ENCODE data around the gene FOXJ1. TPM values are rescaled to one million over a fixed set of nuclear protein-coding genes. Genes with fewer than 3 reads are reported as not detected.
"Not testable (repeated sequence)": the region's sequence is repeated elsewhere in the genome, so short reads cannot be mapped to it uniquely, and the experiment has no call there.

Gene FOXJ1
- total RNA-seq, 1 experiment from 2014 or later: 0.28 TPM

DNA sequence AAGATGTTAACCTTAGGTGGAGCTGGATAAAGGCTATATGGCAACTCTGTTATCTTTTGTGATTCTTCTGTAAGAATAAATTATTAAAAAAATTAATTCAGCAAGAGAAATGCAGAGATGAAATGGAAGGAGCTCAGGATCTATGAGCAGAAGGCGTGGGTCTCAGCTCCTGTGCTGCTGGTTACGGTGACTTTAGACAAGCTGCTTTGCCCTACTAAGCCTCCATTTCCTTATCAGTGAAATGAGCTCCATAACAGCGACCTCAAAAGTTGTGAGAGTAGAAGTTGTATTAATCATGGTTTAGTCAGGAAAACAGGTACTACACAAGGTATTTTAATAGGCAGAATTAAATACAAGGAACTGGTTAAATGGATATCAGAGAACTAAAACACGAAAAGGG is 48.2 kb upstream of the FOXJ1 start:
- POLR2A ChIA-PET: no interaction called here
- H3K4me1 ChIP-seq (ENCODE audit: control insufficient read depth, insufficient read depth, low read length): no peaks in the 10 kb centered on the region
- ATAC-seq (no peak), DNase-seq (ENCODE audit: low read depth, low spot score) (no peak)
- no peak overlapping the region for H3K27ac ChIP-seq (ENCODE audit: low read length)
- in situ Hi-C loops (cut with HindIII; ENCODE audit: low pct_unique_long_range_greater_than_20kb, low sequenced_read_pairs): no loop called here
- CTCF ChIA-PET: no interaction called here
- BruUV-seq (replicated peaks): no TSS peak
- no peaks in the 10 kb centered on the region for H3K36me3 ChIP-seq (ENCODE audit: control insufficient read depth, insufficient read depth, low read length)
- intact Hi-C loops (cut with micrococcal nuclease; ENCODE audit: unreplicated experiment): no loop called here
- no peaks in the 10 kb centered on the region for H3K9me3 ChIP-seq (ENCODE audit: control insufficient read depth, insufficient read depth, low read depth, low read length)
- TF ChIP-seq, protein P1, sequence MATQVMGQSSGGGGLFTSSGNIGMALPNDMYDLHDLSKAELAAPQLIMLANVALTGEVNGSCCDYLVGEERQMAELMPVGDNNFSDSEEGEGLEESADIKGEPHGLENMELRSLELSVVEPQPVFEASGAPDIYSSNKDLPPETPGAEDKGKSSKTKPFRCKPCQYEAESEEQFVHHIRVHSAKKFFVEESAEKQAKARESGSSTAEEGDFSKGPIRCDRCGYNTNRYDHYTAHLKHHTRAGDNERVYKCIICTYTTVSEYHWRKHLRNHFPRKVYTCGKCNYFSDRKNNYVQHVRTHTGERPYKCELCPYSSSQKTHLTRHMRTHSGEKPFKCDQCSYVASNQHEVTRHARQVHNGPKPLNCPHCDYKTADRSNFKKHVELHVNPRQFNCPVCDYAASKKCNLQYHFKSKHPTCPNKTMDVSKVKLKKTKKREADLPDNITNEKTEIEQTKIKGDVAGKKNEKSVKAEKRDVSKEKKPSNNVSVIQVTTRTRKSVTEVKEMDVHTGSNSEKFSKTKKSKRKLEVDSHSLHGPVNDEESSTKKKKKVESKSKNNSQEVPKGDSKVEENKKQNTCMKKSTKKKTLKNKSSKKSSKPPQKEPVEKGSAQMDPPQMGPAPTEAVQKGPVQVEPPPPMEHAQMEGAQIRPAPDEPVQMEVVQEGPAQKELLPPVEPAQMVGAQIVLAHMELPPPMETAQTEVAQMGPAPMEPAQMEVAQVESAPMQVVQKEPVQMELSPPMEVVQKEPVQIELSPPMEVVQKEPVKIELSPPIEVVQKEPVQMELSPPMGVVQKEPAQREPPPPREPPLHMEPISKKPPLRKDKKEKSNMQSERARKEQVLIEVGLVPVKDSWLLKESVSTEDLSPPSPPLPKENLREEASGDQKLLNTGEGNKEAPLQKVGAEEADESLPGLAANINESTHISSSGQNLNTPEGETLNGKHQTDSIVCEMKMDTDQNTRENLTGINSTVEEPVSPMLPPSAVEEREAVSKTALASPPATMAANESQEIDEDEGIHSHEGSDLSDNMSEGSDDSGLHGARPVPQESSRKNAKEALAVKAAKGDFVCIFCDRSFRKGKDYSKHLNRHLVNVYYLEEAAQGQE (IDR thresholded peaks at IDR 0.05; ENCODE audit: insufficient read depth in 1 of 2, low read depth in 2 of 2, low read length in 1 of 2): no peak
- TF ChIP-seq SIN3A (IDR thresholded peaks at IDR 0.05; ENCODE audit: borderline replicate concordance, insufficient read depth, low read depth, low read length): no peak
- no peak overlapping the region for H3K4me3 ChIP-seq (ENCODE audit: low read depth in 2 of 2, low read length in 2 of 2)
- H3K27me3 ChIP-seq (ENCODE audit: control insufficient read depth, insufficient read depth, low read length): no peaks in the 10 kb centered on the region

DNA sequence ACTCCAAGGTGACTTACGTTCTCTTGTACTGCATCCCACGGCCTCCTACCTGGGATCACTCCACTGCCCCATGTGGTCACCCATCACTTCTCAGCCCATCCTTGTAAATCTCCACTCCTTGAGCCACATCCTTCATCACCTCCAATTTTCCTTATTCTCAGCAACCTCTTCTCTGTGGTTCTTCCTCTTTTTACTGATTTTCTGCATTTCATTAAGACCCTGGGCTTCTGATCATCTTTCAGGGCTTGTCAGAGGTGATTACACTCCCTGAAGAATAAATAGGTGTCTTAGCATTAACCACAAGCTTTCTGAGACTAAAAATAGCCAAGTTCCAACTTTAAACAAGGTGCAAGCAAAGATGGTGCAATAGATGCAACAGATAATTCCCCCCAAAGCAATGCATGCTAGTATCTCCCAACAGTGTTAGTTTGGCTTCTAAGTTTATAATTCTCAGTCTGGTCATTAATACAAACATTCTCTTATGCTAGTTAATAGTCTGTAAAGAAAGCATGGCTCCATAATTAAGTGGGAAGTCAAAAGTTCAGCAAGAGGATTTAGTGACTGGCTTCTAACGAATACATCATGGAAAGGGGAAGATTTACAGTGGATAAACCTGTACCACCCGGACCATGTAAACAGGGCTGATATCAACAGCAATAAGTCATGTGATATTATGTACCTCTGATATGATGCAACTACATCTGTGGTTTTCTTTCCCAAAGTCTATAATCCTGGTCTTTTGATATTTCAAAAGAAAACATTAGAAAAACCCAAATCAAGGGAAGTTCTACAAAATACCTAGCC is 47.4 kb upstream of the FOXJ1 start:
- no peaks in the 10 kb centered on the region for H3K9me3 ChIP-seq (ENCODE audit: control insufficient read depth, insufficient read depth, low read depth, low read length)
- DNase-seq (ENCODE audit: low read depth, low spot score): no peak
- no peaks in the 10 kb centered on the region for H3K4me1 ChIP-seq (ENCODE audit: control insufficient read depth, insufficient read depth, low read length)
- no peaks in the 10 kb centered on the region for H3K36me3 ChIP-seq (ENCODE audit: control insufficient read depth, insufficient read depth, low read length)
- intact Hi-C loops (cut with micrococcal nuclease; ENCODE audit: unreplicated experiment) (no loop called here), in situ Hi-C loops (cut with HindIII; ENCODE audit: low pct_unique_long_range_greater_than_20kb, low sequenced_read_pairs) (no loop called here)
- no TSS peak for BruUV-seq (replicated peaks)
- H3K27ac ChIP-seq (ENCODE audit: low read length): no peak overlapping the region
- no peaks in the 10 kb centered on the region for H3K27me3 ChIP-seq (ENCODE audit: control insufficient read depth, insufficient read depth, low read length)
- ChIA-PET CTCF (no interaction called here), POLR2A (no interaction called here)
- H3K4me3 ChIP-seq (ENCODE audit: low read depth in 2 of 2, low read length in 2 of 2): no peak overlapping the region
- no peak for ATAC-seq
- TF ChIP-seq TCF7L2 (IDR thresholded peaks at IDR 0.05; ENCODE audit: low read depth, low read length): no peak
- no peak for TF ChIP-seq SIN3A (IDR thresholded peaks at IDR 0.05; ENCODE audit: borderline replicate concordance, insufficient read depth, low read depth, low read length)
- TF ChIP-seq, protein P2, sequence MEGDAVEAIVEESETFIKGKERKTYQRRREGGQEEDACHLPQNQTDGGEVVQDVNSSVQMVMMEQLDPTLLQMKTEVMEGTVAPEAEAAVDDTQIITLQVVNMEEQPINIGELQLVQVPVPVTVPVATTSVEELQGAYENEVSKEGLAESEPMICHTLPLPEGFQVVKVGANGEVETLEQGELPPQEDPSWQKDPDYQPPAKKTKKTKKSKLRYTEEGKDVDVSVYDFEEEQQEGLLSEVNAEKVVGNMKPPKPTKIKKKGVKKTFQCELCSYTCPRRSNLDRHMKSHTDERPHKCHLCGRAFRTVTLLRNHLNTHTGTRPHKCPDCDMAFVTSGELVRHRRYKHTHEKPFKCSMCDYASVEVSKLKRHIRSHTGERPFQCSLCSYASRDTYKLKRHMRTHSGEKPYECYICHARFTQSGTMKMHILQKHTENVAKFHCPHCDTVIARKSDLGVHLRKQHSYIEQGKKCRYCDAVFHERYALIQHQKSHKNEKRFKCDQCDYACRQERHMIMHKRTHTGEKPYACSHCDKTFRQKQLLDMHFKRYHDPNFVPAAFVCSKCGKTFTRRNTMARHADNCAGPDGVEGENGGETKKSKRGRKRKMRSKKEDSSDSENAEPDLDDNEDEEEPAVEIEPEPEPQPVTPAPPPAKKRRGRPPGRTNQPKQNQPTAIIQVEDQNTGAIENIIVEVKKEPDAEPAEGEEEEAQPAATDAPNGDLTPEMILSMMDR (IDR thresholded peaks at IDR 0.05): no peak; the same call in 1 of the 2 replicates
- no peak for TF ChIP-seq POLR2AphosphoS5 (IDR thresholded peaks at IDR 0.05; ENCODE audit: low read depth, low read length)
- TF ChIP-seq, protein P1 (IDR thresholded peaks at IDR 0.05; ENCODE audit: insufficient read depth in 1 of 2, low read depth in 2 of 2, low read length in 1 of 2): no peak

DNA sequence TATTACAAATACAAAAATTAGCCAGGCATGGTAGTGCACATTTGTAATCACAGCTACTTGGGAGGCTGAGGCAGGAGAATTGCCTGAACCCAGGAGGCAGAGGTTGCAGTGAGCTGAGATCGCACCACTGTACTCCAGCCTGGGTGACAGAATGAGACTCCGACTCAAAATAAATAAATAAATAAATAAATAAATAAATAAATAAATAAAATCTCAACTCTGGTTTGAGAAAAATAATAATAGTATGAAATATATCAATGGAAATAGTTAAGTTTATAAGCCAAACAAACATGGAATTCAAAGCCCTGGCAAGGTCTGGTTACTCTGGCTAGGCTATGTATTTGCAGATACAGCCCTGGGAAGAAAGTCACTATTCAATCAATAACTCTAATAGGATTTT is 45.7 kb upstream of the FOXJ1 start:
- intact Hi-C loops (cut with micrococcal nuclease; ENCODE audit: unreplicated experiment); ATAC-seq; POLR2A ChIA-PET; H3K27ac ChIP-seq (ENCODE audit: low read length); H3K9me3 ChIP-seq (ENCODE audit: control insufficient read depth, insufficient read depth, low read depth, low read length); H3K27me3 ChIP-seq (ENCODE audit: control insufficient read depth, insufficient read depth, low read length); H3K4me1 ChIP-seq (ENCODE audit: control insufficient read depth, insufficient read depth, low read length); in situ Hi-C loops (cut with HindIII; ENCODE audit: low pct_unique_long_range_greater_than_20kb, low sequenced_read_pairs); DNase-seq (ENCODE audit: low read depth, low spot score); BruUV-seq (replicated peaks); H3K4me3 ChIP-seq (ENCODE audit: low read depth in 2 of 2, low read length in 2 of 2); H3K36me3 ChIP-seq (ENCODE audit: control insufficient read depth, insufficient read depth, low read length): not testable (repeated sequence)
- CTCF ChIA-PET: interaction anchor here (0.8 kb wide), 1 partner anchor 93 kb away, joined by 3 read pairs; no protein-coding TSS in a partner anchor

All from Panc1 (cell line).